C4-2B (cell line): ENCODE measurements around the gene EVI5L.

Experiments used
- H3K27ac ChIP-seq: fragments of 450-650 bp; 2 replicates; pipeline ENCODE4 v1.5.1; 2017
- CTCF ChIP-seq: fragments of 450-650 bp; conservative IDR thresholded peaks from 2 replicates; pipeline ENCODE4 v1.5.1; 2017; ENCODE audit warnings: mild to moderate bottlenecking
- ZFX ChIP-seq: fragments of 450-650 bp; IDR thresholded peaks from 2 replicates; pipeline ENCODE4 v1.6.1; 2017

EVI5L gene

GRCh38 chr19:7900401-7900870 lies 70.4 kb downstream of the EVI5L start:
- TF ChIP-seq CTCF = no peak
- TF ChIP-seq ZFX = no peak
- H3K27ac ChIP-seq = no peak overlapping the region

GRCh38 chr19:7900931-7901330 lies 70.9 kb downstream of the EVI5L start:
- TF ChIP-seq ZFX = no peak
- TF ChIP-seq CTCF = no peak
- H3K27ac ChIP-seq = no peak overlapping the region

GRCh38 chr19:7901337-7901736 lies 71.3 kb downstream of the EVI5L start:
- TF ChIP-seq ZFX = no peak
- no peak for TF ChIP-seq CTCF
- no peak overlapping the region for H3K27ac ChIP-seq

GRCh38 chr19:7902796-7903243 lies 72.8 kb downstream of the EVI5L start:
- TF ChIP-seq ZFX = no peak
- TF ChIP-seq CTCF = no peak
- peak overlapping the region; percentile 99 for H3K27ac ChIP-seq

- TF ChIP-seq ZFX (no peak), CTCF (peak; percentile 94)
- H3K27ac ChIP-seq = peak within 1 kb of the TSS; percentile 99
These were observed 73.4 kb downstream of the EVI5L start, which contains the start of gene MAP2K7 for GRCh38 chr19:7903244-7904073. Gene MAP2K7, plus strand, starts transcription at chr19:7903877. Its CDS starts 68 bp downstream, at chr19:7903945.

GRCh38 chr19:7904074-7905020 lies 74.3 kb downstream of the EVI5L start:
- H3K27ac ChIP-seq = peak overlapping the region; percentile 99
- no peak for TF ChIP-seq ZFX
- TF ChIP-seq CTCF = no peak
